Stimulated activated CD4-positive, alpha-beta T cell treated with anti-CD3 and anti-CD28 coated beads, Interleukin-2, amount 100 ng/mL, for 48 hours (primary cell): ENCODE results near the gene GATA6.
"Not testable (repeated sequence)": the region's sequence is repeated elsewhere in the genome, so short reads cannot be mapped to it uniquely, and the experiment has no call there.

Experiments
- DNase-seq, 2 donors: peaks; one replicate each; pipeline ENCODE4 v3.0.0-alpha.2; 2020

Gene GATA6

GRCh38 chr18:22211657-22212056, 42.3 kb downstream of the GATA6 start:
- DNase-seq = no peak

- no peak for DNase-seq
Observed at GRCh38 chr18:22213333-22213973, 44.1 kb downstream of the GATA6 start.

GRCh38 chr18:22214731-22215528, 45.5 kb downstream of the GATA6 start:
- DNase-seq = no peak

- no peak for DNase-seq
Observed at GRCh38 chr18:22218835-22219234, 49.4 kb downstream of the GATA6 start.

- DNase-seq = no peak
Observed at GRCh38 chr18:22219568-22220355, 50.4 kb downstream of the GATA6 start.

GRCh38 chr18:22220585-22220984, 51.2 kb downstream of the GATA6 start:
- not testable (repeated sequence) for DNase-seq

GRCh38 chr18:22221350-22221749, 52.0 kb downstream of the GATA6 start:
- DNase-seq = no peak

- DNase-seq = no peak
Observed at GRCh38 chr18:22223254-22223964, 54.0 kb downstream of the GATA6 start.

GRCh38 chr18:22223965-22224322, 54.6 kb downstream of the GATA6 start:
- no peak for DNase-seq

GRCh38 chr18:22224339-22224738, 55.0 kb downstream of the GATA6 start:
- DNase-seq = no peak

GRCh38 chr18:22226801-22227200, 57.4 kb downstream of the GATA6 start:
- no peak for DNase-seq

- DNase-seq = no peak
Observed at GRCh38 chr18:22228976-22229375, 59.6 kb downstream of the GATA6 start.

- no peak for DNase-seq
Observed at GRCh38 chr18:22229456-22230124, 60.2 kb downstream of the GATA6 start.

GRCh38 chr18:22230471-22230945, 61.1 kb downstream of the GATA6 start:
- no peak for DNase-seq

- no peak for DNase-seq
Observed at GRCh38 chr18:22233266-22233665, 63.9 kb downstream of the GATA6 start.

- DNase-seq = no peak
Observed at GRCh38 chr18:22238036-22238435, 68.6 kb downstream of the GATA6 start.

GRCh38 chr18:22238681-22239080, 69.3 kb downstream of the GATA6 start:
- no peak for DNase-seq

- no peak for DNase-seq
Observed at GRCh38 chr18:22241921-22242361, 72.6 kb downstream of the GATA6 start.

- DNase-seq = no peak
Observed at GRCh38 chr18:22243513-22243912, 74.1 kb downstream of the GATA6 start.

- DNase-seq = no peak
Observed at GRCh38 chr18:22250026-22250425, 80.6 kb downstream of the GATA6 start.

GRCh38 chr18:22250591-22250996, 81.2 kb downstream of the GATA6 start:
- DNase-seq = no peak
